Progenitor cell of endocrine pancreas (in vitro differentiated cells): ENCODE measurements around the gene ARCN1. TPM values are rescaled to one million over a fixed set of nuclear protein-coding genes. Genes with fewer than 3 reads are reported as not detected.

Experiments
- DNase-seq: peaks from one replicate; pipeline ENCODE4 v3.0.0; 2021; ENCODE audit warnings: low spot score; ENCODE audit not compliant: unreplicated experiment
- H3K27ac Mint-ChIP-seq: 2 replicates; pipeline ENCODE4 v1.8.0; 2021; ENCODE audit warnings: mild to moderate bottlenecking, moderate library complexity, mixed read lengths
- H3K27me3 Mint-ChIP-seq: 2 replicates; pipeline ENCODE4 v1.8.0; 2021; ENCODE audit warnings: mixed read lengths
- H3K36me3 Mint-ChIP-seq: 2 replicates; pipeline ENCODE4 v1.8.0; 2022; ENCODE audit warnings: mixed read lengths; ENCODE audit not compliant: insufficient read depth
- H3K4me1 Mint-ChIP-seq: 2 replicates; pipeline ENCODE4 v1.8.0; 2021; ENCODE audit warnings: low read depth, mixed read lengths
- H3K4me3 Mint-ChIP-seq: 2 replicates; pipeline ENCODE4 v1.8.0; 2021; ENCODE audit warnings: low read depth, mild to moderate bottlenecking, moderate library complexity, mixed read lengths
- H3K9me3 Mint-ChIP-seq: 2 replicates; pipeline ENCODE4 v1.8.0; 2021; ENCODE audit warnings: low read depth, mixed read lengths
- microRNA-seq: library from miRNA; unstranded; fragments of <30 nt; microRNA quantifications from one replicate; pipeline ENCODE4 v1.1.0, GENCODE V29; 2020; ENCODE audit warnings: borderline number of aligned reads; ENCODE audit not compliant: unreplicated experiment
- total RNA-seq: library from RNA; stranded (reverse); gene quantifications from 2 replicates; pipeline ENCODE4 v1.2.1, GENCODE V29; 2021
- TF ChIP-seq, protein P1 (sequence below): fragments of 200-600 bp; sonication (generic); IDR thresholded peaks from one replicate; pipeline ENCODE4 v1.5.0; 2021; ENCODE audit warnings: antibody characterized with exemption, mild to moderate bottlenecking; ENCODE audit not compliant: unreplicated experiment

Gene ARCN1
- total RNA-seq, 1 donor from 2014 or later: 112 TPM

DNA sequence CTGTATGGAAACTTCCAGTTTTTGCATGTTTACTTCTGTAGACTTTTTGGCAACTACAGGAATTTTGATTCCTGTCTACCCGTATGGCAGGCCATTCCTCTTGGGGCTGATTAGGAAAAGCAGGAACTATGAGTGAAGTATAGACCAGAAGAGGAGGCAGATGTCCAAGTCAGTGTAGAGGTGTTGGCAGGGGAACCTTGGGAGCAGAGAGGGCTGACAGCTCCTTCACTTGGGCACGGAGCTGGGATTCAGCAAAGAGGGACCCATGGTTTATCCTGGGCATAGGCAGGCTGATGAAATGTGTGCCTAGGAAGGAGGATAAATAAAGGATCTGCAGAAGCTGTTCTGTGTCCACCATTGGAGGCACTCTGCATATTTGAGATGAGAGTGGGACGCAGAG is 74.2 kb downstream of the ARCN1 start:
- no peak for DNase-seq
- no peaks in the 10 kb centered on the region for H3K9me3 Mint-ChIP-seq
- no peak overlapping the region for H3K4me3 Mint-ChIP-seq
- no peaks in the 10 kb centered on the region for H3K4me1 Mint-ChIP-seq
- no peaks in the 10 kb centered on the region for H3K27me3 Mint-ChIP-seq
- peaks cover 25% of the 10 kb centered on the region for H3K36me3 Mint-ChIP-seq
- TF ChIP-seq, protein P1, sequence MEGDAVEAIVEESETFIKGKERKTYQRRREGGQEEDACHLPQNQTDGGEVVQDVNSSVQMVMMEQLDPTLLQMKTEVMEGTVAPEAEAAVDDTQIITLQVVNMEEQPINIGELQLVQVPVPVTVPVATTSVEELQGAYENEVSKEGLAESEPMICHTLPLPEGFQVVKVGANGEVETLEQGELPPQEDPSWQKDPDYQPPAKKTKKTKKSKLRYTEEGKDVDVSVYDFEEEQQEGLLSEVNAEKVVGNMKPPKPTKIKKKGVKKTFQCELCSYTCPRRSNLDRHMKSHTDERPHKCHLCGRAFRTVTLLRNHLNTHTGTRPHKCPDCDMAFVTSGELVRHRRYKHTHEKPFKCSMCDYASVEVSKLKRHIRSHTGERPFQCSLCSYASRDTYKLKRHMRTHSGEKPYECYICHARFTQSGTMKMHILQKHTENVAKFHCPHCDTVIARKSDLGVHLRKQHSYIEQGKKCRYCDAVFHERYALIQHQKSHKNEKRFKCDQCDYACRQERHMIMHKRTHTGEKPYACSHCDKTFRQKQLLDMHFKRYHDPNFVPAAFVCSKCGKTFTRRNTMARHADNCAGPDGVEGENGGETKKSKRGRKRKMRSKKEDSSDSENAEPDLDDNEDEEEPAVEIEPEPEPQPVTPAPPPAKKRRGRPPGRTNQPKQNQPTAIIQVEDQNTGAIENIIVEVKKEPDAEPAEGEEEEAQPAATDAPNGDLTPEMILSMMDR: no peak
- H3K27ac Mint-ChIP-seq: no peak overlapping the region

DNA sequence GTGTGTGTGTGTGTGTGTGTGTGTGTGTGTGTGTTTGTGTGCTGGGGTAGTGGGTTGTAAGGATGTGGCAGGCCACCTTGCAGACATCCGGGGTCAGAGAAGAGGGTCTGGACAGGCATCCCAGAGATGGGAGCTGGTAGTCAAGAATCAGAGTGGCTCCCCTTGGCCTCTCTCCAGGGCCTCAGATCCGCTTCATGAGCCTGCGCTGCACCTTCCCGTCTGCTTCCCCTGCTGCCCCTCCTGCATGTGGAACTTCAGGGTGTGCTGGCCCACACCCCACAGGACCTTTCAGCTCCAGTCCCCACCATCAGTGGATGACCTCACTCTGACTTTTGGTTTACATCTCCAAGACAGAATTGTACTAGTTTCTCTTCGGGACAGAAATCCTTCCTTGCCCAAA is 76.1 kb downstream of the ARCN1 start:
- TF ChIP-seq, protein P1: no peak
- Mint-ChIP-seq H3K36me3 (peaks cover 31% of the 10 kb centered on the region), H3K4me1 (no peaks in the 10 kb centered on the region), H3K27ac (no peak overlapping the region), H3K27me3 (no peaks in the 10 kb centered on the region), H3K4me3 (no peak overlapping the region), H3K9me3 (no peaks in the 10 kb centered on the region)
- DNase-seq: no peak

DNA sequence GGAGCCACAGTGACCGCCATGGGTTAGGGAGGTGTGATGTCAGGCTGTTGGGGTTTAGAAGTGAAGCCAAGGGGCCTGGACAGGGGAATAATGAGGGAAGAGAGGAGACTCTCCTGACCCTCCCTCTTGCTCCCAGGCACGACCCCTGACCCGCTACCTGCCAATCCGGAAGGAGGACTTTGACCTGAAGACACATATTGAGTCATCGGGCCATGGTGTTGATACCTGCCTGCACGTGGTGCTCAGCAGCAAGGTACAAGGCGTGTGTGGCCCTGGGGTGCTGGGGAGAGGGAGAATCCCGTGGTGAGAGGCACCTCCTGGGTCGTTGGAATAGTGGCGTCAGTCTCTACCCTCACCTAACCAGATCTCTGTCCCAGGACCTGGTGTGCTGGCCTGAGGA is 77.7 kb downstream of the ARCN1 start:
- TF ChIP-seq, protein P1: no peak
- Mint-ChIP-seq H3K4me3 (no peak overlapping the region), H3K27ac (no peak overlapping the region), H3K36me3 (peaks cover 32% of the 10 kb centered on the region), H3K27me3 (no peaks in the 10 kb centered on the region), H3K9me3 (no peaks in the 10 kb centered on the region), H3K4me1 (no peaks in the 10 kb centered on the region)
- no peak for DNase-seq

DNA sequence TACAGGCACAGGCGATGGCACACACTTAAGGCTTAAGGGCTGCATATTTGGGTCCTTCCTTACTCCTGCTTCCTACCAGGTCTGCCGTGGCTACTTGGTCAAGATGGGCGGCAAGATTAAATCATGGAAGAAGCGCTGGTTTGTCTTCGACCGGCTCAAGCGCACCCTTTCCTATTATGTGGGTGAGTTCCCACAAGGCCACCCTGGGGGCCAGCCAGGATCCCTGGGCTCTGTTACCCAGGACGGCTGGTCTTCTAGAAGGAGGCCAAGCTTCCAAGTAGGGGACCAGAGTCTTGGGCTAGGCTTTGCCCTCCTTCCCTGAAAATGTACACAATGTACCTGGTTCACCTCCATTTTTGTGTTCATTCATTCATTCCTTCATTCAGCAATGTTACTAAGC is 78.2 kb downstream of the ARCN1 start:
- Mint-ChIP-seq H3K4me1 (no peaks in the 10 kb centered on the region), H3K9me3 (no peaks in the 10 kb centered on the region), H3K4me3 (no peak overlapping the region), H3K36me3 (peaks cover 35% of the 10 kb centered on the region), H3K27ac (no peak overlapping the region), H3K27me3 (no peaks in the 10 kb centered on the region)
- TF ChIP-seq, protein P1: no peak
- no peak for DNase-seq

DNA sequence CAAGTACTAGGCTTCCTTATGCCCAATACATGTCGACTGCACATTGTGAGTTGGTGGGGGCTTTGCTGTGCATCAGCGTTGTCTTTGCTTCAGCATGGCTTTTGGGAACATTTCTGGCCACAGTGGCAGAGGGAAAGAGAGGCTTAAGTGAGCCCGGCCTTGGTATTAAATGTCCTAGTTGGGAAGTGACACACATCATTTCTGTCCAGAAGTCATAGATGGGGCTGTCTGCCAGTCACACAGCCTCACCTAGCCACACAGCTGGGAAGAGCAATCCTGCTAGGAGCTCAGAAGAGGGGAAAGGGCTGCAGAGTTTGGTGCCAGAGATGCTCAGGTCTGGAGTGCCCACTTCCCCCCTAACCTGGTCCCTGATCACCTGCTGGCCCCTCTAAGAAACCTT is 79.6 kb downstream of the ARCN1 start:
- no peak for DNase-seq
- Mint-ChIP-seq H3K9me3 (no peaks in the 10 kb centered on the region), H3K4me3 (no peak overlapping the region), H3K27ac (no peak overlapping the region), H3K36me3 (peaks cover 28% of the 10 kb centered on the region), H3K4me1 (no peaks in the 10 kb centered on the region), H3K27me3 (no peaks in the 10 kb centered on the region)
- TF ChIP-seq, protein P1: no peak

Small RNA genes within 50 kb of the gene (microRNA-seq; reads per million reads assigned to microRNA genes)
- not detected for gene MIR6716

Other genes starting within 250 kb of the ARCN1 start
- gene CD3D, start 229.7 kb upstream of the ARCN1 start, total RNA-seq: not detected in 2 replicates
- not detected in 2 replicates for gene CD3G, start 228.1 kb upstream of the ARCN1 start, total RNA-seq
- 49.2 and 49.8 TPM in 2 replicates for gene UBE4A, start 212.8 kb upstream of the ARCN1 start, total RNA-seq
- 189 and 192 TPM in 2 replicates for gene ATP5MG, start 170.8 kb upstream of the ARCN1 start, total RNA-seq
- 89.1 and 94.6 TPM in 2 replicates for gene KMT2A, start 135.9 kb upstream of the ARCN1 start, total RNA-seq
- 2.2 and 3.3 TPM in 2 replicates for gene TTC36, start 44.9 kb upstream of the ARCN1 start, total RNA-seq
- 53.5 and 59.5 TPM in 2 replicates for gene TMEM25, start 41.2 kb upstream of the ARCN1 start, total RNA-seq
- gene IFT46, start 6.5 kb upstream of the ARCN1 start, total RNA-seq: 23.5 and 23.7 TPM in 2 replicates
- 106 and 110 TPM in 2 replicates for gene PHLDB1, start 35.2 kb downstream of the ARCN1 start, total RNA-seq
- gene TREH, start 107.2 kb downstream of the ARCN1 start, total RNA-seq: not detected in 2 replicates
- 181 and 188 TPM in 2 replicates for gene DDX6, start 218.8 kb downstream of the ARCN1 start, total RNA-seq